Measurements from ENCODE around the gene APOBEC3C. TPM values are rescaled to one million over a fixed set of nuclear protein-coding genes. Genes with fewer than 3 reads are reported as not detected.
"Not testable (repeated sequence)": the region's sequence is repeated elsewhere in the genome, so short reads cannot be mapped to it uniquely, and the experiment has no call there.

Gene APOBEC3C
- total RNA-seq, 1 experiment from 2014 or later = 5.5 TPM

- DNase-seq (ENCODE audit: low read depth, low spot score) = no peak
- in situ Hi-C loops (cut with HindIII; ENCODE audit: low pct_unique_long_range_greater_than_20kb, low sequenced_read_pairs) = no loop called here
Measured at GRCh38 chr22:39012533-39013511, 1.2 kb upstream of the APOBEC3C start.

GRCh38 chr22:39013561-39013941 lies 506 bp upstream of the APOBEC3C start:
- in situ Hi-C loops (cut with HindIII; ENCODE audit: low pct_unique_long_range_greater_than_20kb, low sequenced_read_pairs); DNase-seq (ENCODE audit: low read depth, low spot score): not testable (repeated sequence)

- in situ Hi-C loops (cut with HindIII; ENCODE audit: low pct_unique_long_range_greater_than_20kb, low sequenced_read_pairs) = not testable (repeated sequence)
Measured at GRCh38 chr22:39014723-39015121, 665 bp downstream of the APOBEC3C start.

GRCh38 chr22:39016592-39016991 lies 2.5 kb downstream of the APOBEC3C start:
- in situ Hi-C loops (cut with HindIII; ENCODE audit: low pct_unique_long_range_greater_than_20kb, low sequenced_read_pairs) = no loop called here
- DNase-seq (ENCODE audit: low read depth, low spot score) = no peak

More at GRCh38 chr22:39014723-39015121, 665 bp downstream of the APOBEC3C start:
- DNase-seq (ENCODE audit: low read depth, low spot score) = not testable (repeated sequence)

GRCh38 chr22:39017596-39018365 lies 3.7 kb downstream of the APOBEC3C start:
- in situ Hi-C loops (cut with HindIII; ENCODE audit: low pct_unique_long_range_greater_than_20kb, low sequenced_read_pairs) = no loop called here
- DNase-seq (ENCODE audit: low read depth, low spot score) = no peak

GRCh38 chr22:39020021-39020651 lies 6.1 kb downstream of the APOBEC3C start:
- DNase-seq (ENCODE audit: low read depth, low spot score) = peak; percentile 47

GRCh38 chr22:39021552-39022250 lies 7.6 kb downstream of the APOBEC3C start:
- in situ Hi-C loops (cut with HindIII; ENCODE audit: low pct_unique_long_range_greater_than_20kb, low sequenced_read_pairs) = no loop called here

More at GRCh38 chr22:39020021-39020651, 6.1 kb downstream of the APOBEC3C start:
- in situ Hi-C loops (cut with HindIII; ENCODE audit: low pct_unique_long_range_greater_than_20kb, low sequenced_read_pairs) = not testable (repeated sequence)

GRCh38 chr22:39024519-39025308 lies 10.7 kb downstream of the APOBEC3C start:
- in situ Hi-C loops (cut with HindIII; ENCODE audit: low pct_unique_long_range_greater_than_20kb, low sequenced_read_pairs) = no loop called here
- DNase-seq (ENCODE audit: low read depth, low spot score) = no peak

More at GRCh38 chr22:39021552-39022250, 7.6 kb downstream of the APOBEC3C start:
- no peak for DNase-seq (ENCODE audit: low read depth, low spot score)

- in situ Hi-C loops (cut with HindIII; ENCODE audit: low pct_unique_long_range_greater_than_20kb, low sequenced_read_pairs) = no loop called here
- DNase-seq (ENCODE audit: low read depth, low spot score) = no peak
Measured at GRCh38 chr22:39026509-39027150, 12.6 kb downstream of the APOBEC3C start.

GRCh38 chr22:39027717-39028116 lies 13.7 kb downstream of the APOBEC3C start:
- no peak for DNase-seq (ENCODE audit: low read depth, low spot score)

GRCh38 chr22:39028281-39028680 lies 14.2 kb downstream of the APOBEC3C start:
- in situ Hi-C loops (cut with HindIII; ENCODE audit: low pct_unique_long_range_greater_than_20kb, low sequenced_read_pairs) = no loop called here

More at GRCh38 chr22:39027717-39028116, 13.7 kb downstream of the APOBEC3C start:
- in situ Hi-C loops (cut with HindIII; ENCODE audit: low pct_unique_long_range_greater_than_20kb, low sequenced_read_pairs) = no loop called here

GRCh38 chr22:39029227-39029626 lies 15.2 kb downstream of the APOBEC3C start:
- no peak for DNase-seq (ENCODE audit: low read depth, low spot score)
- in situ Hi-C loops (cut with HindIII; ENCODE audit: low pct_unique_long_range_greater_than_20kb, low sequenced_read_pairs) = no loop called here

More at GRCh38 chr22:39028281-39028680, 14.2 kb downstream of the APOBEC3C start:
- no peak for DNase-seq (ENCODE audit: low read depth, low spot score)

- in situ Hi-C loops (cut with HindIII; ENCODE audit: low pct_unique_long_range_greater_than_20kb, low sequenced_read_pairs) = no loop called here
- no peak for DNase-seq (ENCODE audit: low read depth, low spot score)
Measured at GRCh38 chr22:39030705-39031104, 16.6 kb downstream of the APOBEC3C start.

- in situ Hi-C loops (cut with HindIII; ENCODE audit: low pct_unique_long_range_greater_than_20kb, low sequenced_read_pairs); DNase-seq (ENCODE audit: low read depth, low spot score): not testable (repeated sequence)
Measured at GRCh38 chr22:39031434-39032295, 17.6 kb downstream of the APOBEC3C start.

GRCh38 chr22:39037071-39037470 lies 23.0 kb downstream of the APOBEC3C start:
- DNase-seq (ENCODE audit: low read depth, low spot score); in situ Hi-C loops (cut with HindIII; ENCODE audit: low pct_unique_long_range_greater_than_20kb, low sequenced_read_pairs): not testable (repeated sequence)

Measured in SK-MEL-5 (cell line).